Keratinocyte (primary cell): Measurements from ENCODE around the gene DNASE1L2. TPM values are rescaled to one million over a fixed set of nuclear protein-coding genes. Genes with fewer than 3 reads are reported as not detected.

Source experiments
- DNase-seq: peaks from one replicate; pipeline ENCODE4 v3.0.0-alpha.2; 2011; ENCODE audit warnings: low read depth, missing footprints, low spot score
- FAIRE-seq: peaks from 2 replicates; lab custom pipeline; 2011; peaks lifted over from hg19 to GRCh38; lab: Jason Lieb, UNC
- H2AFZ ChIP-seq: 2 replicates; pipeline ENCODE4 v1.6.0; 2012; ENCODE audit warnings: low read length, control low read depth, inconsistent platforms; ENCODE audit not compliant: control insufficient read depth
- H3K27ac ChIP-seq: 2 replicates; pipeline ENCODE4 v1.5.1; 2011; ENCODE audit warnings: low read length; ENCODE audit not compliant: control insufficient read depth, insufficient read depth
- H3K27me3 ChIP-seq: 3 replicates; pipeline ENCODE4 v1.6.0; 2011; ENCODE audit warnings: low read length; ENCODE audit not compliant: control insufficient read depth, insufficient read depth; ENCODE audit errors: extremely low read depth
- H3K36me3 ChIP-seq, 2 experiments: 2 replicates in 1 of 2; 3 replicates in 1 of 2; pipeline ENCODE4 v1.5.1; 2011; ENCODE audit warnings: low read length in 2 of 2, mild to moderate bottlenecking in 1 of 2; ENCODE audit not compliant: control insufficient read depth in 2 of 2, insufficient read depth in 2 of 2; ENCODE audit errors: extremely low read depth in 1 of 2
- H3K4me1 ChIP-seq: 3 replicates; pipeline ENCODE4 v1.5.1; 2011; ENCODE audit warnings: low read length; ENCODE audit not compliant: control insufficient read depth, insufficient read depth; ENCODE audit errors: extremely low read depth
- H3K4me2 ChIP-seq: 3 replicates; pipeline ENCODE4 v1.6.0; 2011; ENCODE audit warnings: low read depth, low read length; ENCODE audit not compliant: control insufficient read depth, insufficient read depth; ENCODE audit errors: extremely low read depth
- H3K4me3 ChIP-seq, 3 experiments: fragments of 200-600 bp in 1 of 3; sonication (generic) in 1 of 3; 2 replicates in 2 of 3; 3 replicates in 1 of 3; pipeline ENCODE4 v1.5.1; 2011 to 2016; ENCODE audit warnings: low read length in 3 of 3, mild to moderate bottlenecking in 3 of 3, control low read depth in 2 of 3, inconsistent platforms in 1 of 3, low read depth in 1 of 3, mixed read lengths in 1 of 3, mixed run types in 1 of 3, moderate library complexity in 1 of 3; ENCODE audit not compliant: control insufficient read depth in 2 of 3, insufficient read depth in 2 of 3; ENCODE audit errors: extremely low read depth in 1 of 3
- H3K79me2 ChIP-seq: 2 replicates; pipeline ENCODE4 v1.6.0; 2012; ENCODE audit warnings: low read length; ENCODE audit not compliant: control insufficient read depth, insufficient read depth
- H3K9ac ChIP-seq: 3 replicates; pipeline ENCODE4 v1.6.0; 2011; ENCODE audit warnings: low read length; ENCODE audit not compliant: control insufficient read depth, insufficient read depth; ENCODE audit errors: extremely low read depth
- H3K9me1 ChIP-seq: 3 replicates; pipeline ENCODE4 v1.6.0; 2011; ENCODE audit warnings: low read length; ENCODE audit not compliant: control insufficient read depth, insufficient read depth; ENCODE audit errors: extremely low read depth
- H3K9me3 ChIP-seq: 2 replicates; pipeline ENCODE4 v1.5.1; 2012; ENCODE audit warnings: low read depth, low read length; ENCODE audit not compliant: control insufficient read depth
- H4K20me1 ChIP-seq: 3 replicates; pipeline ENCODE4 v1.6.0; 2011; ENCODE audit warnings: low read length; ENCODE audit not compliant: control insufficient read depth, insufficient read depth; ENCODE audit errors: extremely low read depth
- CTCF ChIP-seq, 3 experiments: IDR thresholded peaks in 1 of 3; conservative IDR thresholded peaks in 1 of 3; optimal IDR thresholded peaks in 1 of 3; 2 replicates in 2 of 3; 3 replicates in 1 of 3; pipeline versions ENCODE3 to v1.5.1; 2011; ENCODE audit warnings: low read length in 3 of 3, mild to moderate bottlenecking in 3 of 3, moderate library complexity in 2 of 3, control low read depth in 1 of 3, inconsistent platforms in 1 of 3; ENCODE audit not compliant: insufficient read depth in 2 of 3; ENCODE audit errors: extremely low read depth in 1 of 3
- EZH2 ChIP-seq: IDR thresholded peaks from one replicate; pipeline ENCODE4 v1.6.1; 2012; ENCODE audit warnings: inconsistent platforms, mild to moderate bottlenecking, low read length, moderate library complexity
- dilution Hi-C: fragments of 300-500 bp; cut with MboI; formaldehyde crosslinking; loops from one replicate; pipeline ENCODE4 v1.7.0; 2020; ENCODE audit warnings: low sequenced_read_pairs; ENCODE audit not compliant: extremely low pct_ligation_motif_present
- polyA plus RNA-seq, 5 experiments: library from polyadenylated mRNA; depleted of rRNA in 3 of 5; stranded (reverse) in 3 of 5; stranded (forward) in 1 of 5; unstranded in 1 of 5; fragments of >200 nt; gene quantifications; 1 replicate in 1 of 5; 2 replicates in 3 of 5; 3 replicates in 1 of 5; pipeline versions ENCODE4 v1.2.1 to v1.2.3, GENCODE V29; 2011 to 2012; ENCODE audit warnings: missing spikeins in 2 of 5, low read depth in 1 of 5, low replicate concordance in 1 of 5

The DNASE1L2 gene
- polyA plus RNA-seq, 1 donor (not counting 4 experiments of a cell fraction or from before 2014, with no cell fraction given), result 0.31 TPM

GRCh38 chr16:2275476-2276367 lies 39.5 kb downstream of the DNASE1L2 start:
- peaks cover 0 to 1% of the 10 kb centered on the region in 2 experiments for H3K36me3 ChIP-seq
- no peaks in the 10 kb centered on the region for H3K9me1 ChIP-seq
- no peaks in the 10 kb centered on the region for H3K9me3 ChIP-seq
- TF ChIP-seq EZH2, result no peak
- no peak for TF ChIP-seq CTCF (optimal IDR thresholded peaks at IDR 0.05 in 1 of 3, IDR thresholded peaks at IDR 0.05 in 1 of 3, conservative IDR thresholded peaks at IDR 0.05 in 1 of 3; ENCODE audit: extremely low read depth in 1 of 3, insufficient read depth in 2 of 3, low read length in 3 of 3)
- no peaks in the 10 kb centered on the region for H3K4me1 ChIP-seq
- no peak overlapping the region for H2AFZ ChIP-seq
- no peaks in the 10 kb centered on the region for H3K79me2 ChIP-seq
- no peaks in the 10 kb centered on the region for H4K20me1 ChIP-seq
- no peak overlapping the region for H3K9ac ChIP-seq
- dilution Hi-C loops, result no loop called here
- FAIRE-seq, result no peak
- H3K27me3 ChIP-seq, result no peaks in the 10 kb centered on the region
- no peak overlapping the region for H3K4me3 ChIP-seq
- H3K4me2 ChIP-seq, result no peak overlapping the region
- no peak for DNase-seq
- H3K27ac ChIP-seq, result no peak overlapping the region

- no peak overlapping the region for H3K4me2 ChIP-seq
- no peak overlapping the region for H3K9ac ChIP-seq
- FAIRE-seq (no peak), DNase-seq (no peak)
- H3K9me3 ChIP-seq, result no peaks in the 10 kb centered on the region
- TF ChIP-seq CTCF (optimal IDR thresholded peaks at IDR 0.05 in 1 of 3, IDR thresholded peaks at IDR 0.05 in 1 of 3, conservative IDR thresholded peaks at IDR 0.05 in 1 of 3; ENCODE audit: extremely low read depth in 1 of 3, insufficient read depth in 2 of 3, low read length in 3 of 3) (no peak), EZH2 (no peak)
- H3K27me3 ChIP-seq, result no peaks in the 10 kb centered on the region
- H4K20me1 ChIP-seq, result no peaks in the 10 kb centered on the region
- H2AFZ ChIP-seq, result no peak overlapping the region
- no peak overlapping the region for H3K27ac ChIP-seq
- dilution Hi-C loops, result no loop called here
- H3K79me2 ChIP-seq, result no peaks in the 10 kb centered on the region
- no peak overlapping the region for H3K4me3 ChIP-seq
- no peaks in the 10 kb centered on the region for H3K4me1 ChIP-seq
- H3K9me1 ChIP-seq, result no peaks in the 10 kb centered on the region
- peaks cover 0 to 1% of the 10 kb centered on the region in 2 experiments for H3K36me3 ChIP-seq
These were observed 40.3 kb downstream of the DNASE1L2 start for GRCh38 chr16:2276368-2277195.
